NCI-H2196 (cell line): ENCODE data around the gene MDFIC2.

Source experiments
- DNase-seq: peaks from one replicate; lab custom pipeline; 2025; ENCODE audit not compliant: unreplicated experiment; lab: John Stamatoyannopoulos, UW

MDFIC2 gene

DNA sequence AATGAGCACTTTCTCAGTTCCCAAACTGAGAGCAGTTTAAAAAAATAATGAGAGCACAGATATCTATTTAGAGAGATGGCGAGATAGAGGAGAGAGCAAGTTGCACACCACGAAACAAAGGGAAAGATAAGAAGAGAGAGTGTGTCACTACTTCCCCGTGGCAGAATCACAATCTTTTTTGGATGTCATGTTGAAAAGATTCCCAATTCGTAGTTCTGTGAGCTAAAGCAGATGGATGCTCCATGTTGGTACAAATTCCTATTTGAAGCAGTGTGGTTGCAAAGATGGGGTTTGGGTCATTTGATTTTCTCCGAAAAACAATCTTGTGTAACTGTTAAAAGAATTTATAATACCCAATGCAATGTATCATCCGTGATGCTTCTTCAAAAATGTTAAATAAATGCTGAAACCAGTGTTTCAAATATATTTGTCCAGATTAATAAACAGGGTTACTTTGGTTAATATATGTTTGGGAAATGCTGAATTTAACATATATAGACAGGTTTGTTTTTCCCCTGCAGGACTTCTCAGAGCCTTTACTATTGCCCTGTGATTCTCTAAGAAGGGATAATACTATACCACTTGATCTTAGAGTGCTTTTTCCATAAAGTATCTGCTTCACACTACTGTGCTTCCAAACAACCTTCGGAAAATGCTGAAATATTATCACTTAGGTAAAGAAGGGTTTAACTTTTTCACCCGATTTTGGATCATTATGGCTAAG, 128.5 kb downstream of the MDFIC2 start:
- DNase-seq = no peak

- DNase-seq = no peak
Measured at GRCh38 chr3:70182166-70182565, 130.3 kb downstream of the MDFIC2 start.

DNA sequence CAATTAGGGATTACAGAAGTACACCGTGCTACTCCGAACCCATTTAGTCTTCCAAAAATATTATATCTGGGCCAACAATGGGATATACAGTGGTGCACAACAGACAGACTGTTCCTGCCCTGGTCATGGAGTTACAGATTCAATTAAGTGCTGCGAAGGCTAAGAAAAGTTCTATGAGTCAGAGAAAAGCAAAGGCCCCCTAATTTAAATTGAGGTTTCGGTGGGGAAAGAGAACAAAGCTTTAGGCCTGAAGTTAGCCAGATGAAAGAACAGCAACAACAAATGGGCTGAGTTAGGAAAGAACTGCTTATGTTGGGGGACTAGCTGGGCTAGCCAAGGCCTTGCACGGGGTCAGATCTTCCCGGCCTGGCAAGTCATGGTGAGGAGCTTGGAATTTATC, 131.8 kb downstream of the MDFIC2 start:
- no peak for DNase-seq

- DNase-seq = no peak
Measured at GRCh38 chr3:70179111-70179510, 133.3 kb downstream of the MDFIC2 start.

- DNase-seq = no peak
Measured at GRCh38 chr3:70177881-70178645, 134.4 kb downstream of the MDFIC2 start.

GRCh38 chr3:70176224-70176623, 136.2 kb downstream of the MDFIC2 start:
- DNase-seq = no peak

GRCh38 chr3:70156808-70157207, 155.6 kb downstream of the MDFIC2 start:
- no peak for DNase-seq

GRCh38 chr3:70150599-70150998, 161.8 kb downstream of the MDFIC2 start:
- no peak for DNase-seq

GRCh38 chr3:70149714-70150400, 162.6 kb downstream of the MDFIC2 start:
- DNase-seq = no peak
